COLO668 (cell line): ENCODE measurements around the gene MATN1.
A peak's percentile ranks its signal among the peaks of the same experiment; 100 is the strongest.

Experiments used
- DNase-seq: peaks from one replicate; lab custom pipeline; 2025; ENCODE audit not compliant: unreplicated experiment; lab: John Stamatoyannopoulos, UW

Gene MATN1

GRCh38 chr1:30719406-30720270, 3.7 kb downstream of the MATN1 start:
- no peak for DNase-seq

GRCh38 chr1:30718636-30719405, 4.6 kb downstream of the MATN1 start:
- peak; percentile 76 for DNase-seq

GRCh38 chr1:30718091-30718635, 5.2 kb downstream of the MATN1 start:
- peak; percentile 91 for DNase-seq

GRCh38 chr1:30716646-30717045, 6.7 kb downstream of the MATN1 start:
- no peak for DNase-seq

- DNase-seq, result no peak
Measured at GRCh38 chr1:30715886-30716285, 7.5 kb downstream of the MATN1 start.

GRCh38 chr1:30715216-30715615, 8.2 kb downstream of the MATN1 start:
- peak; percentile 30 for DNase-seq

GRCh38 chr1:30714536-30715090, 8.8 kb downstream of the MATN1 start:
- no peak for DNase-seq

- no peak for DNase-seq
Measured at GRCh38 chr1:30714025-30714424, 9.4 kb downstream of the MATN1 start.

- DNase-seq, result no peak
Measured at GRCh38 chr1:30713311-30713710, 10.1 kb downstream of the MATN1 start.

- DNase-seq, result no peak
Measured at GRCh38 chr1:30712583-30712982, 10.8 kb downstream of the MATN1 start.

- no peak for DNase-seq
Measured at GRCh38 chr1:30710407-30710806, 13.0 kb downstream of the MATN1 start.

GRCh38 chr1:30708361-30708728, 15.0 kb downstream of the MATN1 start:
- no peak for DNase-seq

GRCh38 chr1:30707412-30708360, 15.7 kb downstream of the MATN1 start:
- DNase-seq, result peak; percentile 71

- DNase-seq, result no peak
Measured at GRCh38 chr1:30706528-30706927, 16.9 kb downstream of the MATN1 start.

GRCh38 chr1:30705698-30706097, 17.7 kb downstream of the MATN1 start:
- no peak for DNase-seq

- no peak for DNase-seq
Measured at GRCh38 chr1:30704765-30705509, 18.4 kb downstream of the MATN1 start.

- DNase-seq, result no peak
Measured at GRCh38 chr1:30704271-30704670, 19.1 kb downstream of the MATN1 start.

- no peak for DNase-seq
Measured at GRCh38 chr1:30702823-30703222, 20.6 kb downstream of the MATN1 start.

- DNase-seq, result no peak
Measured at GRCh38 chr1:30701258-30701633, 22.1 kb downstream of the MATN1 start.
